Vagina (tissue), 2 donors: ENCODE data around the gene SECTM1. TPM values are rescaled to one million over a fixed set of nuclear protein-coding genes. Genes with fewer than 3 reads are reported as not detected.

Experiments used
- DNase-seq, 2 donors: peaks; one replicate each; pipeline ENCODE4 v3.0.0-alpha.2; 2017; ENCODE audit errors: extremely low spot score in 2 of 2
- H3K27ac ChIP-seq: fragments of 200-600 bp; sonication (generic); one replicate; pipeline ENCODE4 v1.5.1; 2019
- H3K27me3 ChIP-seq: fragments of 200-600 bp; sonication (generic); one replicate; pipeline ENCODE4 v1.5.1; 2019
- H3K36me3 ChIP-seq, 2 donors: fragments of 200-600 bp; sonication (generic); one replicate each; pipeline ENCODE4 v1.5.1; 2017 to 2019
- H3K4me1 ChIP-seq: fragments of 200-600 bp; sonication (generic); one replicate; pipeline ENCODE4 v1.5.1; 2019
- H3K4me3 ChIP-seq, 2 donors: fragments of 200-600 bp; sonication (generic); 1 replicate in 1 of 2; 2 replicates in 1 of 2; pipeline ENCODE4 v1.5.1; 2016 to 2019
- H3K9me3 ChIP-seq: fragments of 200-600 bp; sonication (generic); one replicate; pipeline ENCODE4 v1.5.1; 2019
- POLR2A ChIP-seq, 2 donors: fragments of 450-650 bp; IDR thresholded peaks; one replicate each; pipeline ENCODE4 v1.6.1; 2017; ENCODE audit warnings: antibody characterized with exemption in 2 of 2, mild to moderate bottlenecking in 2 of 2, moderate library complexity in 2 of 2
- POLR2AphosphoS5 ChIP-seq, 2 donors: sonication (generic); formaldehyde crosslinking; IDR thresholded peaks; one replicate each; pipeline ENCODE4 v1.9.0; 2017; ENCODE audit warnings: antibody characterized with exemption in 2 of 2, mild to moderate bottlenecking in 2 of 2, low read depth in 1 of 2; ENCODE audit not compliant: insufficient read depth in 1 of 2
- intact Hi-C: fragments of 100-400 bp; cut with DNase I; formaldehyde crosslinking; loops from one replicate; pipeline ENCODE4 v1.15.1; 2023
- total RNA-seq: library from RNA; depleted of rRNA; stranded (reverse); fragments of >200 nt; gene quantifications from one replicate; pipeline ENCODE4 v1.2.3, GENCODE V29; 2016
- TF ChIP-seq, protein P1 (sequence below), 3 experiments: fragments of 450-650 bp in 2 of 3; fragments of 200-600 bp in 1 of 3; sonication (generic) in 1 of 3; IDR thresholded peaks; one replicate each; pipeline ENCODE4 v1.5.1; 2017 to 2019; ENCODE audit warnings: antibody characterized with exemption in 3 of 3, mild to moderate bottlenecking in 2 of 3, moderate library complexity in 2 of 3

Gene SECTM1
- total RNA-seq, 1 donor from 2014 or later: 37.1 TPM

DNA sequence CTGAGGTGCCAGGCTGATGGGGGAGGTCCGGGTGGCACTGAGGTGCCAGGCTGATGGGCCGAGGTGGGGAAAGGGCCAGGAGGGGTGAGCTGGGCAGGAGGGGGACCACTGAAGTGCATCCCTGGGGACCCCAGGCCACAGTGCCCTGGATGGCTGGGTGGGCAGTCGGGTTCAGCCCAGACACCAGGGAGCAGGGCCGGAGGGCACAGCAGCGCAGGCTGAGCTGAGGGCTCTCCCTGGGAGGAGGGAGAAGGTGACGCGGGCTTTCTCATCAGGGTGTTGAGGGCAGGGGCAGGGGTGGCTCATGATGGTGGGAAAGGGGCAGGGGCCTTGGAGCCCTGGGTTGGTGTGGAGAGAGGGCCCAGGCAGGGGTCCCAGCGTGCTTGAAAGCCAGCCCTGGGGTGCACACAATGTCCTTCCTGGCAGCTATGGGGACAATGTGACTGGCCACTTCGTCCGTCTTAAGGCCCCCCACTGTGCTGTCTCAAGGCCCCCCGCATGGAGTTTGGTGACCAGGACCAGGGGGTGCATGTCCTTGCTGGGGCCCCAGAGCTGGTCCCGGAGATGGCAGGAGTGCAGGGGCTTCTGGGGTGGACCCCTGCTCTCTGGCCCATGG is 32.2 kb downstream of the SECTM1 start:
- Histone ChIP-seq H3K4me1 (peaks cover 46% of the 10 kb centered on the region), H3K36me3 (no peaks in the 10 kb centered on the region), H3K9me3 (no peaks in the 10 kb centered on the region), H3K4me3 (no peak overlapping the region), H3K27ac (peak overlapping the region; percentile 9), H3K27me3 (no peaks in the 10 kb centered on the region)
- intact Hi-C loops: no loop called here
- DNase-seq: no peak
- TF ChIP-seq POLR2A (IDR thresholded peaks at IDR 0.05) (no peak), POLR2AphosphoS5 (IDR thresholded peaks at IDR 0.05; ENCODE audit: insufficient read depth in 1 of 2, low read depth in 1 of 2) (no peak)
- TF ChIP-seq, protein P1, sequence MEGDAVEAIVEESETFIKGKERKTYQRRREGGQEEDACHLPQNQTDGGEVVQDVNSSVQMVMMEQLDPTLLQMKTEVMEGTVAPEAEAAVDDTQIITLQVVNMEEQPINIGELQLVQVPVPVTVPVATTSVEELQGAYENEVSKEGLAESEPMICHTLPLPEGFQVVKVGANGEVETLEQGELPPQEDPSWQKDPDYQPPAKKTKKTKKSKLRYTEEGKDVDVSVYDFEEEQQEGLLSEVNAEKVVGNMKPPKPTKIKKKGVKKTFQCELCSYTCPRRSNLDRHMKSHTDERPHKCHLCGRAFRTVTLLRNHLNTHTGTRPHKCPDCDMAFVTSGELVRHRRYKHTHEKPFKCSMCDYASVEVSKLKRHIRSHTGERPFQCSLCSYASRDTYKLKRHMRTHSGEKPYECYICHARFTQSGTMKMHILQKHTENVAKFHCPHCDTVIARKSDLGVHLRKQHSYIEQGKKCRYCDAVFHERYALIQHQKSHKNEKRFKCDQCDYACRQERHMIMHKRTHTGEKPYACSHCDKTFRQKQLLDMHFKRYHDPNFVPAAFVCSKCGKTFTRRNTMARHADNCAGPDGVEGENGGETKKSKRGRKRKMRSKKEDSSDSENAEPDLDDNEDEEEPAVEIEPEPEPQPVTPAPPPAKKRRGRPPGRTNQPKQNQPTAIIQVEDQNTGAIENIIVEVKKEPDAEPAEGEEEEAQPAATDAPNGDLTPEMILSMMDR (IDR thresholded peaks at IDR 0.05): no peak

DNA sequence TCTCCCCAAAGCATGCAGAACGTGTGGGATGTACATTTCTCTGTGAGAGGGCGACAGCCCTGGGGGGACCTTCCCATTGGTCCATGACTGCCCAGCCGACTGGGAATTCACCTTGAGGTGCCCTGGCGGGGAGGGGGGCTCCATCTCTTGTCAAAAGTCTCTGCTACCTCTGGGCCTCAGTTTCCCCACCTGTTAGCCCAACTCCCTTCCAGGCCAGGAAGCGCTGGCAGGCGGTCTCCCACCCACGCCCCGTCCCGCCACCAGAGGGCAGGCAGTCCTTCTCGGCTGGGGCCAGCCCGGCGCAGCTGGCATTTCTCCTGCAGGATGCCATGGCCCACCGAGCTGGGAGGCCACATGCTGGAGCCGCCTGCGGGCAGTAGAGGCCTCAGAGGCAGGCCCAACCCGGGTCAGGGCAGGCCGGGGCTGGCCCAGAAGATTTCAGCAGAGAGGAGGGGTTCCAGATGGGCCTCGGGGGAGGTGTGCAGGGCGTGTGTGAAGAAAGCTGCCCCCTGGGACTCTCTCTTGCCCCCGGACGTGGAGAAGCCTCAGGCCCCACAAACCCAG is 32.8 kb downstream of the SECTM1 start:
- no peaks in the 10 kb centered on the region for H3K36me3 ChIP-seq
- H3K4me1 ChIP-seq: peaks cover 46% of the 10 kb centered on the region
- no peak overlapping the region for H3K4me3 ChIP-seq
- no peak for DNase-seq
- H3K9me3 ChIP-seq: no peaks in the 10 kb centered on the region
- H3K27ac ChIP-seq: peak overlapping the region; percentile 9
- peak in 1 of 2 donors; percentile 41 for TF ChIP-seq POLR2AphosphoS5 (IDR thresholded peaks at IDR 0.05; ENCODE audit: insufficient read depth in 1 of 2, low read depth in 1 of 2)
- no peak for TF ChIP-seq POLR2A (IDR thresholded peaks at IDR 0.05)
- TF ChIP-seq, protein P1 (IDR thresholded peaks at IDR 0.05): peak in 2 of 3 experiments; percentile 60 to 76
- intact Hi-C loops: no loop called here
- no peaks in the 10 kb centered on the region for H3K27me3 ChIP-seq

DNA sequence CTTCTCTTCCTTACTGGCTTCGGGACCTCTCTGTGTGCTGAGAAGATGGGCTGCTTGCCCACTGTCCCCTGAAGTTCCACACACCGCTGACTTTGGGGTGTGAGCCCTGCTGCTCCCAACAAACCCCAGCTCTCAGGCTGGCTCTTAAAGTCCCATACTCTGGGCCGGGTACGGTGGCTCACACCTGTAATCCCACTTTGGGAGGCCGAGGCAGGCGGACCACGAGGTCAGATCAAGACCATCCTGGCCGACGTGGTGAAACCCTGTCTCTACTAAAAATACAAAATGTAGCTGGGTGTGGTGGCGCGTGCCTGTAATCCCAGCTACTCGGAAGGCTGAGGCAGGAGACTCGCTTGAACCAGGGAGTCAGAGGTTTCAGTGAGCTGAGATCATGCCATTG is 33.3 kb downstream of the SECTM1 start:
- Histone ChIP-seq H3K9me3 (no peaks in the 10 kb centered on the region), H3K4me3 (no peak overlapping the region), H3K27ac (no peak overlapping the region), H3K27me3 (no peaks in the 10 kb centered on the region), H3K4me1 (peaks cover 46% of the 10 kb centered on the region), H3K36me3 (no peaks in the 10 kb centered on the region)
- DNase-seq: no peak
- TF ChIP-seq POLR2A (IDR thresholded peaks at IDR 0.05) (no peak), POLR2AphosphoS5 (IDR thresholded peaks at IDR 0.05; ENCODE audit: insufficient read depth in 1 of 2, low read depth in 1 of 2) (no peak)
- TF ChIP-seq, protein P1 (IDR thresholded peaks at IDR 0.05): no peak
- intact Hi-C loops: no loop called here

DNA sequence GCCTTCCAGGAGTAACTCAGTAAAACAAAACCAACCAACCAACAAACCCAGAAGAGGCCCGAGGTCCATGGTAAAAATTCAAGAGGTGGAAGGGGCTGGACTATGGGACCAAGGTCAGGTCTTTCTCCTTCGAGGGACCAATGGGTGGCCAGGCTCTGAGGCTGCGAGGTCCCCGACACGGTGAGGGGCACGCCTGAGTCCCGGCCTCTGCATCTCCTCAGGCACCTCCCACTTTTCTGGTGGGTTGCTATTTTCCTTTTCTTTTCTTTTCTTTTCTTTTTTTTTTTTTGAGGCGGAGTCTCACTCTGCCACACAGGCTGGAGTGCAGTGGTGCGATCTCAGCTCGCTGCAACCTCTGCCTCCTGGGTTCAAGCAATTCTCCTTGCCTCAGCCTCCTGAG is 34.1 kb downstream of the SECTM1 start:
- no peaks in the 10 kb centered on the region for H3K9me3 ChIP-seq
- DNase-seq: no peak
- H3K4me1 ChIP-seq: peaks cover 48% of the 10 kb centered on the region
- H3K27ac ChIP-seq: peak overlapping the region; percentile 88
- intact Hi-C loops: no loop called here
- no peaks in the 10 kb centered on the region for H3K36me3 ChIP-seq
- no peak overlapping the region for H3K4me3 ChIP-seq
- TF ChIP-seq, protein P1 (IDR thresholded peaks at IDR 0.05): no peak
- TF ChIP-seq POLR2AphosphoS5 (IDR thresholded peaks at IDR 0.05; ENCODE audit: insufficient read depth in 1 of 2, low read depth in 1 of 2) (no peak), POLR2A (IDR thresholded peaks at IDR 0.05) (no peak)
- H3K27me3 ChIP-seq: no peaks in the 10 kb centered on the region
